Activated CD4-positive, alpha-beta T cell treated with anti-CD3 and anti-CD28 coated beads, Interleukin-2, Interleukin-6, amounts not matched to agents 100 ng/mL and 50 ng/mL, durations not matched to agents 16 hours and 8 hours (primary cell): ENCODE results near the gene CXCR3.
"Not testable (repeated sequence)": the region's sequence is repeated elsewhere in the genome, so short reads cannot be mapped to it uniquely, and the experiment has no call there.

ENCODE experiments used
- DNase-seq: peaks from one replicate; pipeline ENCODE4 v3.0.0-alpha.2; 2020

CXCR3 gene

DNA sequence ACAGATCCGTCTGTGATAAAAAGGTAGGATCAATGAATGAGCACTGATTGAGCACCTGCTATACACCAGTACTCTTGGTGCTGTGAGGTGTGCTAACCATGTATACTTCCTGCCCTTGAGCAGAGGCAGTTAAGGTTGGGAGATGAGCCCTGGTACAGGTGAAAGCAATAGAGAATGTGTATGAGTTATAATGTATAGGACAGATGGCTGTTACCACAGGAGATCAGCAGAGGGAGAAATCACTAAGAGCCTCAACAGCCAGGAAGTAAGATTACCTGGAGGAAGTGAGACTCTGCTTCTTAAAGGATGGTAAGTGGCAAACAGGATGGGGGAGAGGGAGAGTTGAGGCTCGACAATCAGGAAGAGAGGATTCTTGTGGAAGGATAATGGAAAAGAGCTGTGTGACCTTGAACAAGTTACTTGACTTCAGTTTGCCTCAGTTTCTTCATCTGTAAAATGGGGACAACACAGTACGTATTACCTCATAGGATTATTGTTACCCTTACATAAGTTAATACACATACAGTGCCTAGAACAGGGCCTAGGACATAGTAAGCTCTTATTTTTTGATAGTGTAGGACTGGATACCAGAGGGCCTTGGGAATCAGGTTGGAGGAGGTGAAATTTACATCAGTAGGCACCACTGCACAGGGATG, 9.1 kb downstream of the CXCR3 start:
- DNase-seq = no peak

DNA sequence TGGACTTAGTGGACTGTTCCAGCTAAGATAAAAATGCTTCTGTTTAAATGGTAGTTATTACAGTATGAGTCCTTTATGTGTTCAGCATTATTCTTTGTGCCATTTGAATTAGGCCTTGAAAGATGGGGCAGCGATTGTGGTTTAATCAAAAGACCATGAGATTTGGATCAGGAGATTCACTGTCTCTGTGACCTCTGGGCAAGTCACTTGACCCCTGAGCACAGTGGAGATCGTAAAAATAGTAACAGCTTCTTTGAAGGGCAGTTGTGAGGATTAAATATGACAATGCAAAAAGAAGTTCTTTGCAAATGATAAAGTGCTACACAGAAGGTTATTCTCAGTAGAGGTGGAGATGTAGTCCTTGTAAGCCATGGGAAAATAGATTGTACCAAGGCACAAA, 10.8 kb downstream of the CXCR3 start:
- no peak for DNase-seq

DNA sequence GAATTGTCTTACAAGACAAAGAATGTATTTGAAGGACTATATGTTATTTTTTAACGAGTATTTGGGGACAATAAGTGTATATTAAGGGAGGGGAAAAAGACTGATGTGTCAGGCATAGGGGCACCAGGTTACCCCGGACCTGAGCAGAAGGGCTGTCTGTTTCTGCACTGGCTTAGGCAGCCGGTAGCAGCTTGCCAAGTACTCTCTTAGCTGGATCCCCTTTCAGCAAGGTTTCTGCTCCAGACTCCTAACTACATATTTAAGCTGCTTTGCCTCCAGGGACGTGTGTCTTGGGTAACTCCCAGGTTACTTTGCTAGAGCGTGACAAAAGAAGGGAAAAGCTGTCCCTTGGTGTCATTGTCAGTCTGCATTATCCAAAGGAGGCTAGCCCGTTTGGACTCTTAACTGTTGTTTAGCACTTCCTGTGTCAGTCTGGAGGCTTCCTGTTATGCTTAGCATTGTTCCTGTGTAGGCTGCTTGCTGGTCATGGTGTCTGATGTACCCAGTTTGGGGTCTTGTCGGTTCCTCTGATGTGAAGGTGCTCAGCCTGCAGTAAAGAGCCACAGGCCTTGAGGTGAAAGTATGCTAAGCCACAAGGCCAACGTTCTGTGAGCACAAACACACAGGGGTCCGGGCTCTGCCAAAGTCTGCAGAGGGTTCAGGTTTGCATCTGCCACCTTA, 11.6 kb downstream of the CXCR3 start:
- DNase-seq = peak; percentile 24

DNA sequence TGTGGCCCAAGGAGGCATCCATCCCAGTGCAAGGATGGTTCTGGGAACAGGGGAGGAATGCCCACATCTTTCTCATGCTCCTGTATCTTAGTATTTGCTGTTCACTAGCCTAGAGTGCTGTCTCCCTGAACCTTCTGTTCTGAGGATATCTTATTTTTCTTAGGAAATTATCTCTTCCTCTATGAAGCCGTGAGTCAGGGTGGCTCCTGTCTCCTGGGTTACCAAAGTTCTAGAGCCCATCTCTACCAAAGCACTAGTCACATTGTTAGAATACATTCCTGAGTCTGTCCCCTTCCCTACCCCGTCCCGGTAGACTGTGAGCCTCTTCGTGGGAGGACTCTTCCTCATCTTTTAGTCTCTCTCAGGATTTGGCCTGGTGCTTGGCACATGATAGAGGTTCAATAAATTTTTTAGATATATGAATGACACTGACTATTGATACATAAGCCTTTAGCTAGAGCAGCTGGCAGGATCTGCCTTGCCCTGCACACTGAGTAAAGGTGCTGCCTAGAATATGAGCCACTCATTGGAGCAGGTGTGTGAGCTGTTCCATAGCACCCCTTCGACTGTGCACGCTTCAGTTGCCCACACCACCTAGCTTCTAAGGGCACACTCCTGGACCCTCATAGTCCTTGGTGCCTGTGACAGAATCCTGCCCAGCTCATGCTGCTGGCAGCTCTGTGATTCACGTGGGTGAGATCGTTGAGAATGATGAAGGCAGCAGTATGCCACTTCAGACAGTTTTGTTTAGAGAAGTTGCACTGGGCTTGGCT, 13.3 kb downstream of the CXCR3 start:
- no peak for DNase-seq

DNA sequence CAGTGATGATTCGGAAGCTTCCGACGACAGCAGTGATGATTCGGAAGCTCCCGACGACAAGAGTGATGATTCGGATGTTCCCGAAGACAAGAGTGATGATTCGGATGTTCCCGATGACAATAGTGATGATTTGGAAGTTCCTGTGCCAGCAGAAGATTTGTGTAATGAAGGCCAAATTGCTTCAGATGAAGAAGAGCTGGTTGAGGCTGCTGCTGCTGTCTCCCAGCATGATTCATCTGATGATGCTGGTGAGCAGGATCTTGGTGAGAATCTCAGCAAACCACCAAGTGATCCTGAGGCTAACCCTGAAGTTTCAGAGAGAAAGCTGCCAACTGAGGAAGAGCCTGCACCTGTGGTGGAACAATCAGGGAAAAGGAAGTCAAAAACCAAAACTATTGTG, 14.2 kb downstream of the CXCR3 start:
- no peak for DNase-seq

DNA sequence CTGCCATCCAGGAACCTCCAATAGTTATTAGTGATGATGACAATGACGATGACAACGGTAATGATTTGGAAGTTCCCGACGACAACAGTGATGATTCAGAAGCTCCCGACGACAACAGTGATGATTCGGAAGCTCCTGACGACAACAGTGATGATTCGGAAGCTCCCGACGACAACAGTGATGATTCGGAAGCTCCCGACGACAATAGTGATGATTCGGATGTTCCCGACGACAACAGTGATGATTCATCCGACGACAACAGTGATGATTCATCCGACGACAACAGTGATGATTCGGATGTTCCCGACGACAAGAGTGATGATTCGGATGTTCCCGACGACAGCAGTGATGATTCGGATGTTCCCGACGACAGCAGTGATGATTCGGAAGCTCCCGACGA, 14.7 kb downstream of the CXCR3 start:
- DNase-seq = no peak

DNA sequence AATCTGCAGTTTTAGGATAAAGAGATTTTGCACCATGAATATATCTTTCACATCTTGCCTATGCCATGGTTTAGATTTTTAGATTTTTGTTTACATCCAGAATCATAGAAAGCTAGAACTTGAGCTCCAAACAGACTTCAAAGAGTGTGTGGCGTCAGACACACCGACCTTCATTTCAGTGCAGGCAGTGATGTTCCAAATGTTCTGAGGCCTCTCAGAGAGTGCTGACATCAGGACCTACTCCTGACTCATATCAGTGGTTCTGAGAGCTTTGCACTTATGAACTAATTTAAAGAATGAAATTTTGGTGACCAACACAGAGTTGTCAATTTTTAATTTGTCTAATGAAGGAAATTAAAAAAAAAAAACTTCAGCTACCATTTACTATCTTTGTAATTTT, 18.3 kb downstream of the CXCR3 start:
- DNase-seq = no peak

DNA sequence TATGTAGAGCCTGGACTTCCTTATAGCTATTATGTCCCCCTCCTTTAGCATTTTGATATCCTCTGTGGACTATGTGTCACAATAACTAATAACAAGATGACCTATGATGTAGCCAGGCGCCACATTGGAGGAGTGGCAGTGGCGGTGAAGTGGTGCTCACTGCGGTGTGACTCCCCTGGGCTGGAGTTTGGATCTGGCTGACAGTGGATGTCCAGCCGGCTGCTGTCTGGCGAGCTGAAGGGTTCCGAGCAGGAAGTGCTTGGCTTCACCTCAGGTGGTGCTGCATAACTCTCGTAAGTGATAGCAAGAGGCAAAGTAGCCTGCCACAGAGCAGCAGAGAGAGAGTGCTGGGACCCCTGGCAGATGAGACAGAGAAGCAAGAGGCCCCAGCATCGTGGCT, 25.1 kb downstream of the CXCR3 start:
- DNase-seq = not testable (repeated sequence)

DNA sequence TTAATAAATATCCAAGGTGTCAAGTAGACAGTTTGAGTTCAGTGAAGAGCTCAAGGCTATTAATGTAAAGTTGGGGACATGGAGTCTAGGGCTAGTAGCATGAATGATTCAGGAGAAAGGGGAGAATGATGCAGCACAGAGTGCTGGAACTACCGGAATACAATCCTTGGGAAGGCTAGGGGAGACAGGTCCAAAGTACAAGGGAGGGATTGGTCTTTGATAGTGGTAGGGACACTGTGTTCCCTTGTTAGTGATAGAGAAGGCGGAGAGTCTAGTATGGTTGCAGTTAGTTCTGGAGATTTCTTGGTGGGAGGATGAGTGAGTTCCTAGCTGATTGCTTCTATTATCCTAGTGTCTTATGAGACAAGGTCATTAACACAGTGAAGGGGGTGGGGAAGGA, 31.4 kb downstream of the CXCR3 start:
- no peak for DNase-seq

DNA sequence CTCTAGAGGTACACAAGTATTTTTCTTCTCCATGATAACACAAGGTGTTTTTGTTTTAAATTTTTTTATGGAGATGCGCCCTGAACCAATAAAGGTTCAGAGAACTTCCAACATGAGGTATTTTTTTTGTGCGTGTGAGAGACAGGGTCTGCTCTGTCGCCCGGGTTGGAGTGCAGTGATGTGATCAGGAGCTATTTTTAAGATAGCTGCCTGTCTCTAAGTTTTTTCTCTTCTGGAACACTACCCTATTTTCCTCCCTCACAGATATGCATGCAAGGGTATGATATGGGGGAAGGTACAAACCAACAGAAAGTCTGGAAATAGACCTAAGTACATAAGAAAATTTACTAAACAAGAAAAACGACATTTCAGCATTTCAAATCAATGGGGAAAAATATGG, 37.1 kb downstream of the CXCR3 start:
- no peak for DNase-seq

DNA sequence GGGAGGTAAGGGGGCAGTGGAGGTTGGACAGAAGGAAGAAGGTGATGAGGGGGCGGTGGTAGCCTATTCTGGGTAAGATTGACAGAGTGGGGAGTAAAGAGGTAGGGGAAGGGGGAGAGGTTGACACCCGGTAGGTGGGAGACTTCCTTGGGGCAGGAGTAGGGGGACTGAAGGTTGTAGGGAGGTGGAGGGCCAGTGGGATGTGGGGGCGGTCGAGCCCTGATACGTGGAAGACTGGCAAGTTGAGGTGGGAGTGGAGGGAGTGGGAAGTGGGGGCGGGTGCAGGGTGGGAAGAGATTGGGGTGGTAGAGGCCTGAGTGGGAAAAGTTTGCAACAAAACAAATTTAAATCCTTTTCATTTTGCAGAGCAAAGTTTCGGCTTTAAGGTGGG, 38.3 kb downstream of the CXCR3 start:
- no peak for DNase-seq

DNA sequence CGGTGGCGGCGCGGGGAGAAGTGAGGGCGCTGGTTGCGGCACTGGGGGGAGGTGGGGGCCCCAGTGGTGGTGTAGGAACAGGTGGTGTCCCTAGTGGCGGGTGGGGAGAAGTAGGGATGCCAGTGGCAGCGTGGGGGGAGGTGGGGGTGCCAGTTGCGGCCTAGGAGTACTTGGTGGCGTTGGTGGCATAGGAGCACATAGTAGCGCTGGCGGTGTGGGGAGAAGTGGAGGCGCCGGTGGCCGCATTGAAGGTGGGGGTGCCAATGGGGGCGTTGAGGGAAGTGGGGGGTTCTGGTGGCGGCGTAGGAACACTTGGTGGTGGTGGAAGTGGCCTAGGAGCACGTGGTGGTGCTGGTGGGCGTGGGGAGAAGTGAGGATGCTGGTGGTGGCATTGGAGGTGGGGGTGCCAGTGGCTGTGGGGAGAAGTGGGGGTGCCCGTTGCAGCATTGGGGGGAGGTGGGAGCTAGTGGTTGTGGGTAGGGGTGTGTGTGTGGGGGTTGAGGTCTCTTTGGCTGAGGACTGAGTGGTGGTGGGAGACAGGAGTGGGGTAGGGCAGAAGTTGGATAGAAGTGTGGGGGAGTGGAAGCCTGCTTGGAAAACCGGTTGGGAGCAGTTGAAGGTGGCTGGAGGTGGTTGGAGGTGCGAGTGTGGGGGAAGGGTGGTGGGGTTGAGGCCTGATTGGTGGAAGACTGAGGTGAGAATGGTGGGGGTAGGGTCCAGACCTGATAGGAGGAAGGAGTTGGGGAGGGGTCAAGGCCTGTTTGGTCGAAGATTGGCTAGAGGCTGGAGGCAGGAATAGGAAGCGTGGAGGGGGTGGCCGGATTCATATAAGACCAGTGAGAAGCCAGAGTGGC, 38.9 kb downstream of the CXCR3 start:
- DNase-seq = no peak

DNA sequence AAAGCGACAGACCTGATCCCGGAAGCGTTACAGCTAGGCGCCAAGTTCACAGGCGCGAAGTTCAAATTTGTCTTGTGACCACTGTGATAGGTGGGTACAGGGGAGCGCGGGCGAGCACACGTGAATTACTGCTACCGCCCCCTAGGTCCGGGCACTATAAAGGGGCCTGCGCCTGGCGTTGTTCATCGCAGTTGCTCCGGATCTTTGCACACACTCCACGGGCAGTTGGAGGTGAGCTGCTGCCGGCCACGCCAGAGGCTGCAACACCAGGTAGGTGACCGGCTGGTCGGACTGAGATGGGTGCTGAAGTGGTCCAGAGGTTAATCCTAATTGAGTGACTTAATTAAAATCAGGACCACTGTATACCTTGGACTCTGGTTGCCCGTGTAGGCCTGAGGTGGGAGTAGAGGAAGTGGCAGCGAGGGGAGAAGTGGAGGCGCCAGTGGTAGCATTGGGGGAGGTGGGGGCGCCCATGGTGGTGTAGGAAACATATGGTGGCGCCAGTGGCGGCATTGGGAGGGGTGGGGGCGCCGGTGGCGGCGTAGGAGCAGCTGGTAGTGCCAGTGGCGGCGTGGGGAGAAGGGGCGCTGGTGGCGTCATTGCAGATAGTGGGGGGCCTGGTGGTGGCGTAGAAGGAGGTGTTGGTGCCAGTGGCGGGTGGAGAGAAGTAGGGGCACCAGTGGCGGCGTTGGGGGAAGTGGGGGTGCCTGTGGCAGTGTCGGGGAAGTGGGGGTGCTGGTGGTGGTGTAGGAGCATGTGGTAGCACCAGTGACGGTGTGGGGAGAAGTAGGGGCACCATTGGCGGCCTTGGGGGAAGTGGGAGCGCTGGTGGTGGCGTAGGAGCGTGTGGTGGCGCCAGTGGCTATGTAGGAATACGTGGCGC, 39.8 kb downstream of the CXCR3 start, which contains the start of gene GCNA:
Gene GCNA (plus strand): TSS at position 185 of the 883 bp plus-strand sequence. CDS start 2,385 bp downstream, outside the sequence.
- no peak for DNase-seq

DNA sequence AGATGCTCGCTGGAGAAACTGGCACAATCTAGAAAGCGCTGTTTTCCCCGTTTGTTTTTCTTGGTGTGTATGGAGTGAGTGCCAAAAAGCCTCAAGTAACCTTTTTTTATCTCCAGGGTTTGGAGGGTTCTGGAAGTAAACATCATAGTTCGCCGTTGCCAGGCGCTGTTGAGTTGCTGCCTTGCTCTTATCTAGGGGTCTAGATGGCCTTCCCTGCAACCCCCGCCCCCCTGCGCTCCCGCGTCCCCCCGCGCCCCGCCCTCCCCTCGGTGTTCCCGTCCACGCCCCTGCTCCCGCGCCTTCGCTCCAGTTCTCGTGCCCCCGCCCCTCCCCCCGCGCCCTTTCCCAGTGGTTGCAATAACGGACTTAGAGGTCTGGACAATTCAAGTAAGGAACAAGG, 40.6 kb downstream of the CXCR3 start:
- DNase-seq = no peak

DNA sequence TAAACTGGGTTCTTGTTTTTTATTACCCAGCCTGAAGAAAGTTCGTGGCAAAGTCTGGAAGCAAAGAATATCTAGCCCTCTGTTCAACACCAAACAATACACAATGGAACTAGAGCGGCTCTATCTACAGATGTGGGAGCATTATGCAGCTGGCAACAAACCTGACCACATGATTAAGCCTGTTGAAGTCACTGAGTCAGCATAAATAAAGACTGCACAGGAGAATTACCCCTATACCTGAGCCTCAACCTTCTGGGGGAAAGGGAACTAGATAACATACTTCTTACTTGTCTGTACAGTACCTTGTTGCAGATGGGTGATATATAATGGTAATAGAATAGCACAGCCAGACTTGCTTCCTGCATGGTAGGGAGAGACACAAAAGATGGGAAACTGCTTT, 44.7 kb downstream of the CXCR3 start:
- no peak for DNase-seq

DNA sequence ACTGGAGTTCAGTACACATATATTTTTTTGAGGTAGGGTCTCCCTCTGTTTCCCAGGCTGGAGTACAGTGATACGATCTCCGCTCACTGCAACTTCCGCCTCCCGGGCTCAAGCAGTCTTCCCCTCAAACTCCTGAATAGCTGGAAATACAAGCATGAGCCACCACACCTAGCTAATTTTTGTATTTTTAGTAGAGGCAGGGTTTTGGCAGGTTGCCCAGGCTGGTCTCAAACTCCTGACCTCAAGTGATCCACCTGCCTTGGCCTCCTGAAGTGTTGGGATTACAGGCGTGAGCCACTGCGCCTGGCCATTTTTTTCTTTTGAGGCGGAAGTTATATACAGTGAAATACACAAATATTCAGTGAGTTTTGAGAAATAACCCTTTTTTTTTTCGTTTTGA, 46.9 kb downstream of the CXCR3 start:
- DNase-seq = not testable (repeated sequence)
